ENCODE measurements around the gene DIPK1C.

- TF ChIP-seq ZFX (IDR thresholded peaks at IDR 0.05) (no peak), POLR2A (IDR thresholded peaks at IDR 0.05; ENCODE audit: borderline replicate concordance, extremely low read depth, insufficient read depth, insufficient read length) (no peak), CTCF (IDR thresholded peaks at IDR 0.05 in 2 of 3, conservative IDR thresholded peaks at IDR 0.05 in 1 of 3; ENCODE audit: borderline replicate concordance in 1 of 3, insufficient read depth in 1 of 3, low read depth in 2 of 3, low read length in 2 of 3) (no peak), EZH2 (IDR thresholded peaks at IDR 0.05) (no peak), JUND (IDR thresholded peaks at IDR 0.05) (no peak), MAX (IDR thresholded peaks at IDR 0.05) (no peak), ZBTB33 (IDR thresholded peaks at IDR 0.05; ENCODE audit: extremely low read depth, insufficient replicate concordance, low read length) (no peak), CEBPB (IDR thresholded peaks at IDR 0.05; ENCODE audit: low read depth) (no peak), SIN3A (IDR thresholded peaks at IDR 0.05; ENCODE audit: low read depth) (no peak), EZH2phosphoT487 (IDR thresholded peaks at IDR 0.05; ENCODE audit: borderline replicate concordance) (no peak), FOSL1 (IDR thresholded peaks at IDR 0.05; ENCODE audit: low read depth) (no peak)
These were observed 45.6 kb downstream of the DIPK1C start for GRCh38 chr18:74411475-74411874.
